GM21529 (cell line): Measurements from ENCODE around the gene AKT3.
A peak's percentile ranks its signal among the peaks of the same experiment; 100 is the strongest.

ENCODE experiments used
- ATAC-seq: cut with Tn5 transposase; IDR thresholded peaks from one replicate; pipeline ENCODE4 v1.9.1; 2021; ENCODE audit not compliant: unreplicated experiment

AKT3 gene

GRCh38 chr1:243473227-243474135 lies 376.6 kb downstream of the AKT3 start:
- no peak for ATAC-seq

- peak; percentile 84 for ATAC-seq
Measured at GRCh38 chr1:243471754-243472745, 378.0 kb downstream of the AKT3 start.

DNA sequence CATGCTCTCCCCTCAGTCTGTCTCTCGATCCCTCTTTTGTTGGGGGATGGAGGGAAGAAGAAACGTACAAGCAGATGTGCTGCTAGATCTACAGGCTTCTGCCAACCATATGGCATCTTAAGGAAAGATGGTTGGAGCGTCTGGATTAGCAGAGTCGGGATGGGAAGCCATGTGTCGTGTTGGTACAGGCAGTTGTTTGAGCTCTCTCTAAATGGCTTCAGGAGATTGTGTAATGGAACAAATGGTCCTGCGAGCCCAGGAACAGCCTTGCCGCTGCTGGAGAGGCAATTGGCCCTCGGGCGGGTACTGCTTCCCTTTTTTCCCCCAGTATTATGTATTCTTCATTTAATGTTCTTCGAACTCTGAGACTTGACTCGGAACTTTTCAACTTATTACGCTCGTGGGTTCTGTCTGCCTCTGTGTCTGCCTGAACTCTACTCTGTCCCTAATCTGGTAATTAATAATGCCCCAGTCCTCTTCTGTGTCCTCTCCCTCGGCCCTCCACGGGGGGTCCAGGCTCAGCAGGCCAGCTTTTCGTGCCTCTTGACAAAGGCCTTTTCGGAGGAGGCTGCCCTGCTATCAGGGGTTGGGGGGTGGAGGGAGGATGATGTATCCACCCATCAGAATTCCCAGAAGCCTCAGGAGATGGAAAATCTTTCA lies 378.9 kb downstream of the AKT3 start:
- no peak for ATAC-seq

- no peak for ATAC-seq
Measured at GRCh38 chr1:243470502-243470901, 379.5 kb downstream of the AKT3 start.

GRCh38 chr1:243469497-243469896 lies 380.5 kb downstream of the AKT3 start:
- ATAC-seq, result no peak

- no peak for ATAC-seq
Measured at GRCh38 chr1:243465738-243466137, 384.3 kb downstream of the AKT3 start.

- no peak for ATAC-seq
Measured at GRCh38 chr1:243465081-243465480, 385.0 kb downstream of the AKT3 start.

DNA sequence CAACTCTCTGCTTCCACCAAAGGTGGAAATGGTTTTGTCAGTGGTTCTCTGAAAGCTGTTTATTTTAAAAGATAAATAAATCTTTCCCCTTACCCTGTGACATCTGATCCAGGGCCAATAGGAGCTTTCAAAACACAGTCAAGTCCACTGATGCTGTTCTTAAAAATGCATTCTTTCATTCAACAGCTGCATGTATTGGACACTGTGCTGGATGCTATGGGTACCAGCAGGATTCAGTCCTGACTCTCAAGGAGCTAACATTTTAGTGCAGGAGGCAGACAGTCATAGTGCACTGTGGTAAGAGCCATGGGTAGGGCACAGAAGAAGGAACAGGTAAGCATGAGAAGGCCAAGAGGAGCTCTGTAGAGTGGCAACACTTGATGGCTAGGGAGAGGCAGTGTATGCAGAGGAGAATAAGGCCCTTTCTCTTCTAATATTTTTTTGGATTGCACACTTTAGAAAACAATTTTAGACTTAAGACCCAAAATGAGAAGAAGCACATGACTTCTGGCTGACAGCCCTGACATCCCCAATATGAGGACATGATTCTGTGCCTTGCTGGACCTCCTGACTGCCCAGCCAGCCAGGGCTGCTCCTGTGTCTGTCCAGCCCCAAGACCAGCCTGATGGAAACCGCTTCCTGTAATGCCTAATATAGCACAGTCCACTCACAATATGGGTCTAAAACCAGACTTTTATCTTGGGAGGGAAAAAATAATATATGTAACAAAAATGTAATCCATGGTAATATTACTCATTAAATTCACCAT lies 386.9 kb downstream of the AKT3 start:
- ATAC-seq, result no peak

DNA sequence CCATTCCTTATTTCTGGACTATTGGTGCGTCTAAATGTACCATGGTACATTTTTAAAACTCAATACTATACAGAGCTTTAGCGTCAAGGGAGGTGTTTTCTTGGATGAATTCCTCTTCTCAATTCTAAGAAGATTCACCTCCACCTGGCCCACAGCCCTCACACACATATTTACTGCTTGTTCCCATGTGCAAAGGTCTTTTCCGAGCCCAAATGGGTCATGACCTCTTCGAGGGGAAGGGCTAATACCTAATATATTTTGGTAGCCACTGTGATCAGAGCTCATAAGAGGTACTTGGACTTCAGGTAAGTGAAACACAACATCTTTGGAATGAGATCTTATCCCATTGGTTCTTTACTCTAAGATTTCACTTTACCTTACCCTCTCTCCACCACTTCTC lies 388.3 kb downstream of the AKT3 start:
- no peak for ATAC-seq

GRCh38 chr1:243459059-243459458 lies 391.0 kb downstream of the AKT3 start:
- ATAC-seq, result no peak

DNA sequence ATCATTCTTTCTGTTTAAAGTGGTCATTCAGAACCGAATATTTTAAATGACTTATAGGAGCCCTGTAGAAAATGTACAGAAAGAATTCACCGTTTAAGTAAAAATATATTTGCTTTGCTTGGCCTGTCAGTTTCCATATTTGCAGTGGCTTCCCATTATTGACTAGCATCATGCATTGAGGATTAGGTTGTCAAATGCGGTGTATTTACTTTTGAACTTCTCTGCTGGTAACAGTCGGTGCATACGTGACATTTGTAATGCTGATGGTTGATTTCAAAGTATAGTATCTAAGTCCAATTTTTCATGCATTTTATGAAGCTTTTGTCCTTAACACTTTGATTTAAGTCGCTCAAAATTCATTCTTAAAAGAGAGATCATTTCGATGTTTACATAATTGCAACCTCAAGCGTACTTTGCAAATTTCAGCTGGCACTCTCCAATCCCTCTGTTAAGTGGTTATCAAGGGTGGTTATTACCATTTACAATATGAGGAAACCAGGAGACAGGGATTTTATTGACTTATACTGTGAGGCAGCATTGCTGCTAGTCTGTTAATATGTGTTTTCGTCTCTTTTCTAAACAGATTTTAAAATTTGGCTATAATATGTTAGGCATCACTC lies 392.6 kb downstream of the AKT3 start:
- ATAC-seq, result no peak

DNA sequence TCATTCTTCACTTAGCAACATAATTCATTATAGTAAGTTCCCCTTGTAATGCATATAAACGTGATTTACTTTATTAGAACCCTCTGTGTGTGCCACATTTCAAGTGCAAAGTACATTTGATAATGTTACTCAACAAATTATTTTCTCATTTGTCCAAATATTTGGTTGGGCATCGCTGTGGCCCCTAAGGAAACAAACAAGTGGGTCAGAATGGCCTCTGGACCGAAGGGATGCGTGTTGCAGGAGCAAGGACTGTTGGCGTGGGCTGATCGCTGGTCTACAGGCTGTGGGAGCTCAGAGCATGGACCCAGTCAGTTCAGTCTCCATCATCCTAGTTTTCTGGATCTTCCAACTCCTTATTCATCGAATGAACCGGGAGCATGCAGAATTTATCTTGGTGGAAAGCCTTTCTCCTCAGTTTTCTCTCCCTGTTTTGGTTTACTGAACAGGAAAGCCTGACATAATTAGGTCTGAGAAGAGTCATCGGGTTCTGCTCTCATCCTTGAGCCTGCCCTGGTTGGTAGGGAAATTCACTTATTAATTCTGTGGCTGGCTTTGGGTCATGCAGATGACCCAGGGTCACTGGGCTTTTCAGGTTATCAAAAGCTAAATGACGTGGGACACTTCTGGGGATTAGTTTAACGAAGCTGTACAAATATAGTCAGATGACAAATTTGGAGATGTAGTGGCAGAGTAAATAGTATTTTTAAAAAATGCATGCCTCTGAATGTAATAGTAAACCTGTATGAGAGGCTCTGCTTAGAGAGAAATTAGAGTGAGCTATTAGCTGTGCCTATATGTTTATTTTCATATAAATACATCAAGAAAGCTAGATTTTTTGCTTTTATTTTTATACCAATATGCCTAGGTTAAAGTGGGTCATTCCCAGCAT lies 394.0 kb downstream of the AKT3 start:
- no peak for ATAC-seq

GRCh38 chr1:243454328-243454997 lies 395.6 kb downstream of the AKT3 start:
- no peak for ATAC-seq

GRCh38 chr1:243452092-243452491 lies 398.0 kb downstream of the AKT3 start:
- no peak for ATAC-seq

DNA sequence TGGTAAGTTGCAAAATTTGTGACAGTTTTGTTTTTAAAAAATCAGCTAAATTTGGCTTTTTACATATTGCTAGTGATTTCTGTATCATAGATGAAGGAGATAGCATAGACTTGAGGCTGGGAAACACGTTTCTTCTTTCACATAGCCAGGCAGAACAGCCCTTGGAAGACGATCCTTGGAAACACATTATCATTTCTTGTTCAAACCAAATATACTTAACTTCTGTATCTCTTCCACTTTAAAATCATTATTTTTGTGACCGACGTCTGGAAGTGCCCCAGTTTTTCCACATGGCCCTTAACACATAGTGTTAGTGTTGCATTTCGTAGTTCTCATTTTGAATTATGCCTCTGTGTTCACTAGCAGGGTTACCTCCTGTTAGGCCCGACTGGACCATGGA lies 400.7 kb downstream of the AKT3 start:
- ATAC-seq, result no peak

DNA sequence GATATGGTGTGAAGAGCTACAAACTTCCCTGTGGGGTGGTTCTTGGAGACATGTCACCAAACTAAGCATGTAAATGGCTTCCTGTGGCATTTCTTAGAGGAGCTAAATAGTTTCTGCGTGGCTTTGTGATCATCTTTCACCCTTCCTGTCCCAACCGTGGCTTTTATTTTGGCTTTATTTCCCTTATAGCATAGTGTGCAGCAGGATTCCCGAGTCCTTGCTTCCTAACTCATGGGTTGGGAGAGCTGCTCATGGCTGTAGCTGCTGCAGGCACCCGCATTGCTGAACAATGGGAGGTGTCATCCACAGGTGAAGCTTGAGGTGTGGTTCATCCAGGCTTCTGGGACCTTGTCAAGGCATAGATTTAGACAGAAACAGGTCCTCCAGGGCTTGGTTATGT lies 402.2 kb downstream of the AKT3 start:
- ATAC-seq, result no peak

- no peak for ATAC-seq
Measured at GRCh38 chr1:243447347-243447746, 402.7 kb downstream of the AKT3 start.

DNA sequence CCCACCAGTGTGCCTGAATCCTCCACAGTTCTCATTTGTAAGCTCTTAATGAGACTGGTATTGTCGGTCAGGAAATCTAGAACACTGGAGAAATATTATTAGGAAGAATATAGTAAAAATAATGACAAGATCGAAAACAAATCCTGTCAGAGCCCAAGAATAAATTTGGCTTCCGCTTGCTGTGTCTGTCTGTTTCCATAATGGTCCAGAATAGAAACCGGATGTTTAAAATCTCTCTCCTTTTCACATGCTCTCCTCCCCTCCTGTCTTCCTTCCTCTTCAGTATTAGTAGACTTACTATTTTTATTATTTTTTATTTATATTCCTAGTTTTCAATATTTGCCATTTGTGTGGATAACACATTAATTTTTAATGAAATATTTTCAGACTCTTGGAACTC lies 406.5 kb downstream of the AKT3 start:
- no peak for ATAC-seq
